Measurements from ENCODE around the gene INIP. TPM values are rescaled to one million over a fixed set of nuclear protein-coding genes. Genes with fewer than 3 reads are reported as not detected.
A peak's percentile ranks its signal among the peaks of the same experiment; 100 is the strongest.
"Not testable (repeated sequence)": the region's sequence is repeated elsewhere in the genome, so short reads cannot be mapped to it uniquely, and the experiment has no call there.

The INIP gene
- total RNA-seq, 1 donor from 2014 or later = 21.0 TPM

- TF ChIP-seq CTCF (IDR thresholded peaks at IDR 0.05) = no peak
Observed at GRCh38 chr9:112734892-112735291, 17.0 kb upstream of the INIP start.

GRCh38 chr9:112731971-112732370 is 14.1 kb upstream of the INIP start:
- H3K4me1 ChIP-seq = no peaks in the 10 kb centered on the region
- H3K4me3 ChIP-seq = no peak overlapping the region
- H3K36me3 ChIP-seq = no peaks in the 10 kb centered on the region
- H3K27me3 ChIP-seq (ENCODE audit: low read depth) = no peaks in the 10 kb centered on the region
- intact Hi-C loops (cut with DNase I) = no loop called here
- H3K9me3 ChIP-seq = no peaks in the 10 kb centered on the region
- DNase-seq (no peak), ATAC-seq (peak in 1 of 2 donors; percentile 44)
- no peak overlapping the region for H3K27ac ChIP-seq
- no peak for TF ChIP-seq CTCF (IDR thresholded peaks at IDR 0.05)

More at GRCh38 chr9:112734892-112735291, 17.0 kb upstream of the INIP start:
- DNase-seq (no peak), ATAC-seq (no peak)
- no peaks in the 10 kb centered on the region for H3K4me1 ChIP-seq
- no peaks in the 10 kb centered on the region for H3K36me3 ChIP-seq
- H3K27ac ChIP-seq = no peak overlapping the region
- H3K27me3 ChIP-seq (ENCODE audit: low read depth) = no peaks in the 10 kb centered on the region
- no peak overlapping the region for H3K4me3 ChIP-seq
- intact Hi-C loops (cut with DNase I) = no loop called here
- no peaks in the 10 kb centered on the region for H3K9me3 ChIP-seq

DNA sequence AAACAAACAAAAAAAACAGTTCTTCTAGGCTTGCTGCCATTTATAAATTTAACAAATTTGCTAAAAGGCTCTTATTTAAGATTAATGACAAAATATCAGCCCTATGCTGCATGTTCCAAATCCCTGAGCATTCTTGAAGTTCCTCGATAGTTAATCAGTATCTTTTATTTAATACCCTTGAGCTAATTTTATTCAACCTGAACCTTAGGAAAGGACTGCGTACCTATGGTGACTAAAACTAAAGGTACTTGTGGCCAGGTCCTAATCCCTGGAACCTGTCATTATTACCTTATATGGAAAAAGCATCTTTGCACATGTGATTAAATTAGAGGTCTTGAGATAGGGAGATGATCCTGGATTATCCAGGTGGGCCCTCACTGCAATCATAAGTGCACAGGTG is 10.5 kb upstream of the INIP start:
- intact Hi-C loops (cut with DNase I) = no loop called here
- Histone ChIP-seq H3K27ac (no peak overlapping the region), H3K9me3 (no peaks in the 10 kb centered on the region), H3K4me3 (no peak overlapping the region), H3K27me3 (ENCODE audit: low read depth) (no peaks in the 10 kb centered on the region), H3K36me3 (no peaks in the 10 kb centered on the region), H3K4me1 (no peaks in the 10 kb centered on the region)
- TF ChIP-seq CTCF (IDR thresholded peaks at IDR 0.05) = no peak
- DNase-seq (no peak), ATAC-seq (no peak)

DNA sequence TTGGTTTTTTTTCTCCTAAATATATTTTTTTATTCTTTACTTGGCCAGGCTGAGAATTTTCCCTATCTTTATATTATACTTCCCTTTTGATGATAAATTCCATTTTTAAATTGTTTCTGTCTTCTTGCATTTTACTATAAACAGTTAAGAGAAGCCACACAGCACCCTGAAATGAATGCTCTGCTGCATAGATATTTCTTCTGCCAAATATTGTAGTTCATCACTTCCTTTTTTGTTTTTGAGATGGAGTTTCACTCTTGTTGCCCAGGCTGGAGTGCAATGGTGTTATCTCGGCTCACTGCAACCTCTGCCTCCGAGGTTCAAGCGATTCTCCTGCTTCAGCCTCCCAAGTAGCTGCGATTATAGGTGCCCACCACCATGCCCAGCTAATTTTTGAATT is 8.5 kb upstream of the INIP start:
- no peaks in the 10 kb centered on the region for H3K9me3 ChIP-seq
- H3K4me3 ChIP-seq = no peak overlapping the region
- DNase-seq (no peak), ATAC-seq (no peak)
- no peak for TF ChIP-seq CTCF (IDR thresholded peaks at IDR 0.05)
- H3K36me3 ChIP-seq = no peaks in the 10 kb centered on the region
- intact Hi-C loops (cut with DNase I) = no loop called here
- H3K27me3 ChIP-seq (ENCODE audit: low read depth) = no peaks in the 10 kb centered on the region
- no peaks in the 10 kb centered on the region for H3K4me1 ChIP-seq
- H3K27ac ChIP-seq = no peak overlapping the region

GRCh38 chr9:112725961-112726360 is 8.0 kb upstream of the INIP start:
- DNase-seq = no peak
- intact Hi-C loops (cut with DNase I) = no loop called here
- H3K27ac ChIP-seq = no peak overlapping the region
- H3K4me1 ChIP-seq = no peaks in the 10 kb centered on the region
- no peaks in the 10 kb centered on the region for H3K9me3 ChIP-seq
- peak in 1 of 2 donors; percentile 32 for ATAC-seq
- TF ChIP-seq CTCF (IDR thresholded peaks at IDR 0.05) = no peak
- no peaks in the 10 kb centered on the region for H3K36me3 ChIP-seq
- H3K4me3 ChIP-seq = no peak overlapping the region
- H3K27me3 ChIP-seq (ENCODE audit: low read depth) = no peaks in the 10 kb centered on the region

- intact Hi-C loops (cut with DNase I); H3K36me3 ChIP-seq; H3K9me3 ChIP-seq; H3K27ac ChIP-seq; H3K4me3 ChIP-seq; ATAC-seq; H3K27me3 ChIP-seq (ENCODE audit: low read depth); H3K4me1 ChIP-seq; DNase-seq: not testable (repeated sequence)
Observed at GRCh38 chr9:112722749-112723148, 4.8 kb upstream of the INIP start.
